A549 treated with dexamethasone at 1 μM for 4 hours (cell line): ENCODE measurements around the gene ELOVL3. TPM values are rescaled to one million over a fixed set of nuclear protein-coding genes. Genes with fewer than 3 reads are reported as not detected.

Experiments
- total RNA-seq: library from RNA; stranded (reverse); fragments of 200-300 nt; extraction: Qiagen RNA extraction; gene quantifications from 5 replicates; pipeline ENCODE4 v1.2.3, GENCODE V29; 2022

The ELOVL3 gene
- 0.21 to 0.37 TPM (median 0.34 TPM) in 5 replicates for total RNA-seq

GRCh38 chr10:102225646-102226541 is at the start of gene ELOVL3:
ELOVL3 (plus strand) TSS chr10:102226299; CDS start chr10:102226549, 250 bp downstream.

DNA sequence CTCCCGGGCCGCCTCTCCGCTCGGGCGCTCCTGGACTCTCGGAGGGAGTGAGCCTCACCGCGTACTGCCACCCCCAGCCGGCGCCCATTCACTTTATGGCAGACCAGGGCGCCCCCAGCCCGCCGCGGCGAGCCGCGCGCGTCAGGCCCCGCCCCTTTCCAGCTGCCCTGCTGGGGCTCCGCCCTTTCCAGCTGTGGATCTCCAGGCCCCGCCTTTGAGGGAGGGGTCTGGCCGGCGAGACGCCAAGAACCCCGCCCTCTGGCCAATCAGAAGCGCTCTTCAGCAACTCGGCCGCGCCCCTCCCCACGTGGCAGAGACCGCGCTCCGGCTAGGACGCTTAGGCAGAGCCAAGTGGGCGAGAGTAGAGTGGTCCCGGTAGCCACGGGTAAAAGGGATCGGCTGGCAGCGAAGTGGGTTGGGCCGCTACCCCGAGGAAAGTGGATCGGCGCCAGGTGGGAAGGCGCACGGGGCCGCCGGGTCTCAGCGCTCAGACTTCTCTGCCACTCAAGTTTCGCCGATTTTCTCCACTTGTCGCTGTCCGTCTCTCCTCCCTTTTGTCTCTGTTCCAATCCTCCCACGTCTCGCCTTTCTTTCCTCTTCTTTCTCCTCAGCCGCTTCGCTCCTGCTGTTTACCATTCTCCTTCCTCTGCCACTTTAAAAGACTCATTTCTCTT is 15.5 kb downstream of the ELOVL3 start, which contains the start of gene PITX3:
PITX3 (minus strand) TSS at position 69 of the 674 bp plus-strand sequence. CDS start 9,432 bp downstream, outside the sequence.

DNA sequence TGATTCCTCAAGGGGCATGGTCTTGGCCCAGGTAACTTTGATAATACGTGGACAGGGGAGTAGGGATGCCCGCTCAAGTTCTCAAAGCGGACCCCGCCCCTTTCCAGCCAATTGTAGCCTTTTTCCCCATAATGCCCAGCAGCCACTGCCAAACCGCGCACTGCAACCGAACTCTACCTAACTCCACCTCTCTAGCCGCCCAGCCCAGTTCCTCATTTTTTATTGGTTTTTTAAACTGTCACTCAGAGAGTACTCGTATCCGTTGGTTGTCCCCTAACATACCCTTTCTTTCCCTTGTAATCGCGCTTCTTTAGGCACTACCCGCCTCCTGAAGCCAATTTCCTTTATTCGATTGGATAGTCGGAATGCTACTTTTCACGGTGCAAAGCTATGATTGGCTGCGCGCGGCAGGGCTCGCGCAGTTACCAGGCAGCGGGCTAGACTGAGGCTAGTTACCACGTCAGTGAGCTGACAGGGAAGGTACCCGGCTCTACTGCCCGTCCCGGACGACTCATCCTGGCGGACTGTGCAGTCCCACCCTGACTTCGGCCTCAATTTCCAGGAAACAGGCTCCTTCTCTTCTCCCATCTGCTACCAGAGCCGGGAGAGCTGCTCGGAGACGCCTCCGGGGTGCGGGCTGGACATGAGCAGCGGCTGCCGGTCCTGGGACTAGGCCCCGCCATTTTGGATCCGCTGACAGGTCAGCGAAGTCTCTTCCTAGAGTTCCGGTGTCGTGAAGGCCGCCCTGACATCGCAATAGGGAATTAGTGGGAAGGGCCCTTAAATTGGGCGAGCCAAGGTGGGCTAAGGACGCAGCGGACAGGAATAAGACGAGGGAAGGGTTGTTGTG is 19.2 kb downstream of the ELOVL3 start, which contains the start of gene GBF1:
GBF1 (plus strand) TSS at position 451 of the 850 bp plus-strand sequence. CDS start 13,407 bp downstream, outside the sequence.

Other genes with a start within 250 kb of the ELOVL3 start
- 9.7 to 11.5 TPM (median 11.0 TPM) in 5 replicates for gene ARMH3, start 170.1 kb upstream of the ELOVL3 start, total RNA-seq
- 26.7 to 37.1 TPM (median 32.9 TPM) in 5 replicates for gene HPS6, start 160.9 kb upstream of the ELOVL3 start, total RNA-seq
- 23.8 to 36.7 TPM (median 36.2 TPM) in 5 replicates for gene LDB1, start 105.9 kb upstream of the ELOVL3 start, total RNA-seq
- gene PPRC1, start 93.3 kb upstream of the ELOVL3 start, total RNA-seq: 39.1 to 63.8 TPM (median 62.3 TPM) in 5 replicates
- gene NOLC1, start 73.9 kb upstream of the ELOVL3 start, total RNA-seq: 157 to 178 TPM (median 169 TPM) in 5 replicates
- 0.89 to 1.5 TPM (median 1.1 TPM) in 5 replicates for gene PITX3, start 15.2 kb downstream of the ELOVL3 start, total RNA-seq
- gene GBF1, start 19.2 kb downstream of the ELOVL3 start, total RNA-seq: 16.6 to 29.9 TPM (median 28.2 TPM) in 5 replicates
- gene NFKB2, start 169.4 kb downstream of the ELOVL3 start, total RNA-seq: 35.3 to 54.1 TPM (median 45.2 TPM) in 5 replicates
- 0.11 to 0.68 TPM (median 0.38 TPM) in 5 replicates for gene PSD, start 192.5 kb downstream of the ELOVL3 start, total RNA-seq
- gene FBXL15, start 194.5 kb downstream of the ELOVL3 start, total RNA-seq: 5.8 to 9.3 TPM (median 6.9 TPM) in 5 replicates
- 57.5 to 64.7 TPM (median 60.7 TPM) in 5 replicates for gene CUEDC2, start 206.3 kb downstream of the ELOVL3 start, total RNA-seq
- 0.07 to 0.25 TPM (median 0.13 TPM) in 5 replicates for gene C10orf95, start 225.2 kb downstream of the ELOVL3 start, total RNA-seq